ENCODE data around the gene CDC7.

CDC7 gene

DNA sequence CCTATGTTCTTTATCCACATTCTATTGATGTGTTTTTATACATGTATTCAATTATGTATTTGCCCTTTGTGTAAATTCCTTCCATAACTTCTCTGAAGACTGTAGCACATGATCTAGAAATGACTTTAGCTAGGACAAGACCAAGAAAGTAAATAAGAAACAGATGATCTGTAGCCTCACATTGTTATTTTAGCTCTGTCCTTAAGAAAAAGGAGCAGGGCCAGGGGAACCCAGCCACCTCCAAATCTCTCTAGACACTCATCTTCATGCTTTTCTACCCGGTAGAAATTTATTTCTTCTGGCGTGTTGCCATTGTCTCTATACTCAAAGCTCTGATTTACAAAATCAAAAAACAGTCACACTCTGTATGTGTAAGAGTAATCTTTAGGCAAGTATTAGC is 27.1 kb downstream of the CDC7 start (continued):
- no peak for TF ChIP-seq ZFP3 (tag by site-specific recombination; IDR thresholded peaks at IDR 0.05; ENCODE audit: low read depth)
- no peak for TF ChIP-seq TRIM28 (IDR thresholded peaks at IDR 0.05; ENCODE audit: borderline replicate concordance, low read length)
- TF ChIP-seq MZF1 (tag by site-specific recombination; IDR thresholded peaks at IDR 0.05; ENCODE audit: borderline replicate concordance): no peak
- no peak for TF ChIP-seq ZNF645 (tag by site-specific recombination; IDR thresholded peaks at IDR 0.05)
- no peak for TF ChIP-seq ZNF791 (tag by site-specific recombination; IDR thresholded peaks at IDR 0.05)
- TF ChIP-seq, protein P1, sequence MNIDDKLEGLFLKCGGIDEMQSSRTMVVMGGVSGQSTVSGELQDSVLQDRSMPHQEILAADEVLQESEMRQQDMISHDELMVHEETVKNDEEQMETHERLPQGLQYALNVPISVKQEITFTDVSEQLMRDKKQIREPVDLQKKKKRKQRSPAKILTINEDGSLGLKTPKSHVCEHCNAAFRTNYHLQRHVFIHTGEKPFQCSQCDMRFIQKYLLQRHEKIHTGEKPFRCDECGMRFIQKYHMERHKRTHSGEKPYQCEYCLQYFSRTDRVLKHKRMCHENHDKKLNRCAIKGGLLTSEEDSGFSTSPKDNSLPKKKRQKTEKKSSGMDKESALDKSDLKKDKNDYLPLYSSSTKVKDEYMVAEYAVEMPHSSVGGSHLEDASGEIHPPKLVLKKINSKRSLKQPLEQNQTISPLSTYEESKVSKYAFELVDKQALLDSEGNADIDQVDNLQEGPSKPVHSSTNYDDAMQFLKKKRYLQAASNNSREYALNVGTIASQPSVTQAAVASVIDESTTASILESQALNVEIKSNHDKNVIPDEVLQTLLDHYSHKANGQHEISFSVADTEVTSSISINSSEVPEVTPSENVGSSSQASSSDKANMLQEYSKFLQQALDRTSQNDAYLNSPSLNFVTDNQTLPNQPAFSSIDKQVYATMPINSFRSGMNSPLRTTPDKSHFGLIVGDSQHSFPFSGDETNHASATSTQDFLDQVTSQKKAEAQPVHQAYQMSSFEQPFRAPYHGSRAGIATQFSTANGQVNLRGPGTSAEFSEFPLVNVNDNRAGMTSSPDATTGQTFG (tag by site-specific recombination; IDR thresholded peaks at IDR 0.05; ENCODE audit: borderline replicate concordance): no peak
- no peak for TF ChIP-seq ZNF248 (tag by site-specific recombination; IDR thresholded peaks at IDR 0.05)

GRCh38 chr1:91529856-91530255 is 29.2 kb downstream of the CDC7 start:
- no peak overlapping the region for H3K27ac ChIP-seq (ENCODE audit: extremely low read depth, low read depth, low read length)
- H3K4me3 ChIP-seq (ENCODE audit: low read depth, low read length): no peak overlapping the region
- ChIA-PET CTCF (interaction anchor here (0.7 to 3.4 kb wide), 5 partner anchors 12 to 953 kb away, joined by 3 to 23 read pairs (median 4); no protein-coding TSS in a partner anchor), POLR2A (no interaction called here)
- no peaks in the 10 kb centered on the region for H3K9me3 ChIP-seq (ENCODE audit: control insufficient read depth, insufficient read depth, low read depth, low read length)
- H3K36me3 ChIP-seq (ENCODE audit: control insufficient read depth in 2 of 2, insufficient read depth in 1 of 2, low read length in 2 of 2): peaks cover 0 to 5% of the 10 kb centered on the region in 2 experiments; a peak in 1 of 3 replicates
- H3K4me1 ChIP-seq (ENCODE audit: control insufficient read depth, insufficient read depth, low read length): no peaks in the 10 kb centered on the region
- TF ChIP-seq ZNF416 (tag by site-specific recombination; IDR thresholded peaks at IDR 0.05) (no peak), ZSCAN16 (tag by site-specific recombination; IDR thresholded peaks at IDR 0.05) (no peak), ZSCAN4 (tag by site-specific recombination; IDR thresholded peaks at IDR 0.05) (no peak), ZNF248 (tag by site-specific recombination; IDR thresholded peaks at IDR 0.05) (no peak), ZNF23 (tag by site-specific recombination; IDR thresholded peaks at IDR 0.05; ENCODE audit: borderline replicate concordance) (no peak), BCL11B (tag by site-specific recombination; IDR thresholded peaks at IDR 0.05; ENCODE audit: low read depth) (no peak), ZNF600 (tag by site-specific recombination; IDR thresholded peaks at IDR 0.05) (no peak), ZNF174 (tag by site-specific recombination; IDR thresholded peaks at IDR 0.05) (no peak), ZNF654 (tag by site-specific recombination; IDR thresholded peaks at IDR 0.05; ENCODE audit: low read depth) (peak; percentile 35), ZEB2 (tag by site-specific recombination; IDR thresholded peaks at IDR 0.05) (no peak), ZNF48 (tag by site-specific recombination; IDR thresholded peaks at IDR 0.05) (no peak), ZNF366 (tag by site-specific recombination; conservative IDR thresholded peaks at IDR 0.05) (peak; percentile 36; the same call in 1 of the 2 replicates), YY1 (tag by site-specific recombination; IDR thresholded peaks at IDR 0.05) (no peak), ZNF664 (tag by site-specific recombination; IDR thresholded peaks at IDR 0.05) (no peak)
- TF ChIP-seq, protein P2, sequence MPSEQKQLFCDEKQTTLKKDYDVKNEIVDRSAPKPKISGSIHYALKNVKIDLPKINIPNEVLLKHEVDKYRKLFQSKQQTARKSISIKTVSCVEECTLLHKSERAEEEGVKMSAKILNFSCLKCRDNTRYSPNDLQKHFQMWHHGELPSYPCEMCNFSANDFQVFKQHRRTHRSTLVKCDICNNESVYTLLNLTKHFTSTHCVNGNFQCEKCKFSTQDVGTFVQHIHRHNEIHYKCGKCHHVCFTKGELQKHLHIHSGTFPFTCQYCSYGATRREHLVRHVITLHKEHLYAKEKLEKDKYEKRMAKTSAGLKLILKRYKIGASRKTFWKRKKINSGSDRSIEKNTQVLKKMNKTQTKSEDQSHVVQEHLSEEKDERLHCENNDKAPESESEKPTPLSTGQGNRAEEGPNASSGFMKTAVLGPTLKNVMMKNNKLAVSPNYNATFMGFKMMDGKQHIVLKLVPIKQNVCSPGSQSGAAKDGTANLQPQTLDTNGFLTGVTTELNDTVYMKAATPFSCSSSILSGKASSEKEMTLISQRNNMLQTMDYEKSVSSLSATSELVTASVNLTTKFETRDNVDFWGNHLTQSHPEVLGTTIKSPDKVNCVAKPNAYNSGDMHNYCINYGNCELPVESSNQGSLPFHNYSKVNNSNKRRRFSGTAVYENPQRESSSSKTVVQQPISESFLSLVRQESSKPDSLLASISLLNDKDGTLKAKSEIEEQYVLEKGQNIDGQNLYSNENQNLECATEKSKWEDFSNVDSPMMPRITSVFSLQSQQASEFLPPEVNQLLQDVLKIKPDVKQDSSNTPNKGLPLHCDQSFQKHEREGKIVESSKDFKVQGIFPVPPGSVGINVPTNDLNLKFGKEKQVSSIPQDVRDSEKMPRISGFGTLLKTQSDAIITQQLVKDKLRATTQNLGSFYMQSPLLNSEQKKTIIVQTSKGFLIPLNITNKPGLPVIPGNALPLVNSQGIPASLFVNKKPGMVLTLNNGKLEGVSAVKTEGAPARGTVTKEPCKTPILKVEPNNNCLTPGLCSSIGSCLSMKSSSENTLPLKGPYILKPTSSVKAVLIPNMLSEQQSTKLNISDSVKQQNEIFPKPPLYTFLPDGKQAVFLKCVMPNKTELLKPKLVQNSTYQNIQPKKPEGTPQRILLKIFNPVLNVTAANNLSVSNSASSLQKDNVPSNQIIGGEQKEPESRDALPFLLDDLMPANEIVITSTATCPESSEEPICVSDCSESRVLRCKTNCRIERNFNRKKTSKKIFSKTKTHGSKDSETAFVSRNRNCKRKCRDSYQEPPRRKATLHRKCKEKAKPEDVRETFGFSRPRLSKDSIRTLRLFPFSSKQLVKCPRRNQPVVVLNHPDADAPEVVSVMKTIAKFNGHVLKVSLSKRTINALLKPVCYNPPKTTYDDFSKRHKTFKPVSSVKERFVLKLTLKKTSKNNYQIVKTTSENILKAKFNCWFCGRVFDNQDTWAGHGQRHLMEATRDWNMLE (tag by site-specific recombination; conservative IDR thresholded peaks at IDR 0.05; ENCODE audit: low read depth): no peak
- TF ChIP-seq, protein P3, sequence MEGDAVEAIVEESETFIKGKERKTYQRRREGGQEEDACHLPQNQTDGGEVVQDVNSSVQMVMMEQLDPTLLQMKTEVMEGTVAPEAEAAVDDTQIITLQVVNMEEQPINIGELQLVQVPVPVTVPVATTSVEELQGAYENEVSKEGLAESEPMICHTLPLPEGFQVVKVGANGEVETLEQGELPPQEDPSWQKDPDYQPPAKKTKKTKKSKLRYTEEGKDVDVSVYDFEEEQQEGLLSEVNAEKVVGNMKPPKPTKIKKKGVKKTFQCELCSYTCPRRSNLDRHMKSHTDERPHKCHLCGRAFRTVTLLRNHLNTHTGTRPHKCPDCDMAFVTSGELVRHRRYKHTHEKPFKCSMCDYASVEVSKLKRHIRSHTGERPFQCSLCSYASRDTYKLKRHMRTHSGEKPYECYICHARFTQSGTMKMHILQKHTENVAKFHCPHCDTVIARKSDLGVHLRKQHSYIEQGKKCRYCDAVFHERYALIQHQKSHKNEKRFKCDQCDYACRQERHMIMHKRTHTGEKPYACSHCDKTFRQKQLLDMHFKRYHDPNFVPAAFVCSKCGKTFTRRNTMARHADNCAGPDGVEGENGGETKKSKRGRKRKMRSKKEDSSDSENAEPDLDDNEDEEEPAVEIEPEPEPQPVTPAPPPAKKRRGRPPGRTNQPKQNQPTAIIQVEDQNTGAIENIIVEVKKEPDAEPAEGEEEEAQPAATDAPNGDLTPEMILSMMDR (tag by site-specific recombination; IDR thresholded peaks at IDR 0.05): peak; percentile 45; the same call in 1 of the 2 replicates

All from HEK293 (cell line).